SIG-M5 (cell line): ENCODE results near the gene GTSF1L.
A peak's percentile ranks its signal among the peaks of the same experiment; 100 is the strongest.

Source experiments
- DNase-seq: peaks from one replicate; lab custom pipeline; 2025; lab: John Stamatoyannopoulos, UW

GTSF1L gene

GRCh38 chr20:43746344-43747137, 19.7 kb upstream of the GTSF1L start:
- no peak for DNase-seq

GRCh38 chr20:43744966-43745730, 18.3 kb upstream of the GTSF1L start:
- peak; percentile 30 for DNase-seq

GRCh38 chr20:43744151-43744611, 17.4 kb upstream of the GTSF1L start:
- no peak for DNase-seq

- DNase-seq = no peak
These were observed 13.8 kb upstream of the GTSF1L start for GRCh38 chr20:43740642-43741041.

- no peak for DNase-seq
These were observed 12.4 kb upstream of the GTSF1L start for GRCh38 chr20:43739148-43739749.

- DNase-seq = no peak
These were observed 11.1 kb upstream of the GTSF1L start for GRCh38 chr20:43737925-43738324.

- no peak for DNase-seq
These were observed 9.9 kb upstream of the GTSF1L start for GRCh38 chr20:43736588-43737158.

- DNase-seq = no peak
These were observed 5.1 kb upstream of the GTSF1L start for GRCh38 chr20:43731927-43732326.

GRCh38 chr20:43731469-43731868, 4.7 kb upstream of the GTSF1L start:
- DNase-seq = no peak

GRCh38 chr20:43728686-43729255, 2.0 kb upstream of the GTSF1L start:
- no peak for DNase-seq

GRCh38 chr20:43727980-43728590, 1.3 kb upstream of the GTSF1L start:
- no peak for DNase-seq

GRCh38 chr20:43726333-43726732, 469 bp downstream of the GTSF1L start:
- DNase-seq = no peak

GRCh38 chr20:43725666-43726065, 1.1 kb downstream of the GTSF1L start:
- no peak for DNase-seq

- no peak for DNase-seq
These were observed 2.4 kb downstream of the GTSF1L start for GRCh38 chr20:43724383-43724782.

- DNase-seq = no peak
These were observed 3.1 kb downstream of the GTSF1L start for GRCh38 chr20:43723735-43724134.

GRCh38 chr20:43723186-43723585, 3.6 kb downstream of the GTSF1L start:
- no peak for DNase-seq

GRCh38 chr20:43722153-43722505, 4.7 kb downstream of the GTSF1L start:
- no peak for DNase-seq

- no peak for DNase-seq
These were observed 5.2 kb downstream of the GTSF1L start for GRCh38 chr20:43721429-43722152.

GRCh38 chr20:43721097-43721428, 5.7 kb downstream of the GTSF1L start:
- DNase-seq = no peak

- no peak for DNase-seq
These were observed 6.8 kb downstream of the GTSF1L start for GRCh38 chr20:43720007-43720406.

GRCh38 chr20:43717616-43717995, 9.2 kb downstream of the GTSF1L start:
- DNase-seq = no peak
